Endothelial cell of umbilical vein (primary cell): ENCODE measurements around the gene FSTL3. TPM values are rescaled to one million over a fixed set of nuclear protein-coding genes. Genes with fewer than 3 reads are reported as not detected.

Experiments
- BruUV-seq: library from RNA; stranded (reverse); fragments of 400-500 nt; replicated peaks from 2 replicates; lab custom pipeline; 2021; lab: Mats Ljungman, UMichigan
- CTCF ChIA-PET: fragments of 300-600, 350-600 bp; sonication (Branson Sonifier 250); formaldehyde crosslinking; loops from one replicate; lab custom pipeline; 2021; ENCODE audit warnings: antibody characterized with exemption, inconsistent platforms; lab: Charles Lee
- POLR2A ChIA-PET: fragments of 300-600, 350-600 bp; sonication (Branson Sonifier 250); formaldehyde crosslinking; loops from one replicate; lab custom pipeline; 2021; ENCODE audit warnings: antibody characterized with exemption, inconsistent platforms; lab: Charles Lee
- DNase-seq: peaks from one replicate; pipeline ENCODE4 v3.0.0-alpha.2; 2011; ENCODE audit warnings: low read depth, low spot score
- FAIRE-seq: peaks from 2 replicates; lab custom pipeline; 2011; peaks lifted over from hg19 to GRCh38; lab: Jason Lieb, UNC
- H2AFZ ChIP-seq: 2 replicates; pipeline ENCODE4 v1.6.0; 2012; ENCODE audit warnings: low read depth, low read length, control low read depth, inconsistent platforms
- H3K27ac ChIP-seq: 2 replicates; pipeline ENCODE4 v1.5.1; 2011; ENCODE audit warnings: low read depth, mild to moderate bottlenecking, control low read depth, low read length, moderate library complexity; ENCODE audit not compliant: insufficient read depth
- H3K27me3 ChIP-seq, 2 experiments: 2 replicates each; pipeline versions ENCODE4 v1.6.0 to v1.6.1; 2011; ENCODE audit warnings: low read length in 2 of 2, mixed read lengths in 1 of 2; ENCODE audit not compliant: control insufficient read depth in 2 of 2, insufficient read depth in 2 of 2
- H3K36me3 ChIP-seq, 2 experiments: 2 replicates in 1 of 2; 3 replicates in 1 of 2; pipeline ENCODE4 v1.5.1; 2011; ENCODE audit warnings: low read length in 2 of 2, mild to moderate bottlenecking in 1 of 2, moderate library complexity in 1 of 2; ENCODE audit not compliant: control insufficient read depth in 2 of 2, insufficient read depth in 2 of 2; ENCODE audit errors: extremely low read depth in 1 of 2
- H3K4me1 ChIP-seq: 3 replicates; pipeline ENCODE4 v1.5.1; 2011; ENCODE audit warnings: mild to moderate bottlenecking, low read length; ENCODE audit not compliant: control insufficient read depth, insufficient read depth; ENCODE audit errors: extremely low read depth
- H3K4me2 ChIP-seq: 2 replicates; pipeline ENCODE4 v1.6.1; 2011; ENCODE audit warnings: low read length, control low read depth, mixed read lengths; ENCODE audit not compliant: insufficient read depth
- H3K4me3 ChIP-seq, 3 experiments: fragments of 200-600 bp in 1 of 3; sonication (generic), shearing (Covaris generic) in 1 of 3; replicated peaks in 1 of 3; 2 replicates each; pipeline ENCODE4 v1.5.1; 2011 to 2016; ENCODE audit warnings: control low read depth in 3 of 3, low read length in 3 of 3, mild to moderate bottlenecking in 2 of 3, inconsistent platforms in 1 of 3, low read depth in 1 of 3, moderate library complexity in 1 of 3; ENCODE audit not compliant: insufficient read depth in 1 of 3
- H3K79me2 ChIP-seq: 2 replicates; pipeline ENCODE4 v1.6.0; 2012; ENCODE audit warnings: low read length, inconsistent platforms; ENCODE audit not compliant: control insufficient read depth, insufficient read depth
- H3K9ac ChIP-seq: replicated peaks from 2 replicates; pipeline ENCODE3; 2011; ENCODE audit warnings: low read length, control low read depth; ENCODE audit not compliant: insufficient read depth; ENCODE audit errors: extremely low read depth
- H3K9me1 ChIP-seq: replicated peaks from 3 replicates; pipeline ENCODE4 v1.6.0; 2011; ENCODE audit warnings: mild to moderate bottlenecking, low read length; ENCODE audit not compliant: control insufficient read depth, insufficient read depth; ENCODE audit errors: extremely low read depth
- H3K9me3 ChIP-seq: replicated peaks from 2 replicates; pipeline ENCODE4 v1.5.1; 2012; ENCODE audit warnings: low read length, inconsistent platforms; ENCODE audit not compliant: control insufficient read depth, insufficient read depth
- H4K20me1 ChIP-seq: replicated peaks from 2 replicates; pipeline ENCODE3; 2011; ENCODE audit warnings: mild to moderate bottlenecking, low read length; ENCODE audit not compliant: control insufficient read depth, insufficient read depth; ENCODE audit errors: extremely low read depth
- EZH2 ChIP-seq: IDR thresholded peaks from 2 replicates; pipeline ENCODE4 v1.6.1; 2012; ENCODE audit warnings: borderline replicate concordance, low read depth, mild to moderate bottlenecking, moderate library complexity, low read length, inconsistent platforms; ENCODE audit not compliant: severe bottlenecking
- FOS ChIP-seq: IDR thresholded peaks from 2 replicates; pipeline ENCODE4 v1.6.1; 2011; ENCODE audit warnings: mild to moderate bottlenecking, low read length, moderate library complexity, borderline replicate concordance; ENCODE audit not compliant: insufficient read depth
- GATA2 ChIP-seq: IDR thresholded peaks from 2 replicates; pipeline ENCODE4 v1.7.0; 2011; ENCODE audit warnings: low read depth, mild to moderate bottlenecking, moderate library complexity, mixed read lengths, low read length; ENCODE audit not compliant: insufficient read length, insufficient read depth
- JUN ChIP-seq: IDR thresholded peaks from 2 replicates; pipeline ENCODE4 v1.6.1; 2011; ENCODE audit warnings: borderline replicate concordance, low read depth; ENCODE audit not compliant: insufficient read length, insufficient read depth
- MYC ChIP-seq: IDR thresholded peaks from one replicate; pipeline ENCODE4 v1.6.1; 2011; ENCODE audit warnings: mild to moderate bottlenecking, low read depth, low read length
- POLR2A ChIP-seq: IDR thresholded peaks from 2 replicates; pipeline ENCODE4 v1.6.1; 2012; ENCODE audit warnings: low read depth, mild to moderate bottlenecking, control low read depth, low read length
- POLR2AphosphoS5 ChIP-seq: IDR thresholded peaks from 2 replicates; pipeline ENCODE4 v1.6.1; 2012; ENCODE audit warnings: low read depth, mild to moderate bottlenecking, control low read depth, low read length, moderate library complexity; ENCODE audit not compliant: insufficient read depth
- dilution Hi-C: fragments of 300-500 bp; cut with MboI; formaldehyde crosslinking; loops from one replicate; pipeline ENCODE4 v1.15.0; 2019; ENCODE audit warnings: low sequenced_read_pairs; ENCODE audit not compliant: extremely low pct_ligation_motif_present
- intact Hi-C: fragments of 100-400 bp; cut with micrococcal nuclease; formaldehyde crosslinking; loops from one replicate; pipeline ENCODE4 v1.10.0; 2022
- polyA plus RNA-seq, 4 experiments: library from polyadenylated mRNA; depleted of rRNA in 3 of 4; stranded (reverse) in 3 of 4; unstranded in 1 of 4; fragments of >200 nt; gene quantifications; 2 replicates each; pipeline versions ENCODE4 v1.2.1 to v1.2.3, GENCODE V29; 2011 to 2012; ENCODE audit warnings: missing spikeins in 1 of 4
- total RNA-seq: library from RNA; stranded (reverse); gene quantifications from 2 replicates; pipeline ENCODE4 v1.2.3, GENCODE V29; 2021
- TF ChIP-seq, protein P1 (sequence below): IDR thresholded peaks from 2 replicates; pipeline ENCODE4 v1.6.1; 2011; ENCODE audit not compliant: insufficient read depth, insufficient read length
- TF ChIP-seq, protein P2 (sequence below), 2 donors: IDR thresholded peaks; 1 replicate in 1 of 2; 2 replicates in 1 of 2; pipeline ENCODE4 v1.5.1; 2011; ENCODE audit warnings: low read length in 2 of 2, mild to moderate bottlenecking in 2 of 2, moderate library complexity in 2 of 2, control low read depth in 1 of 2, inconsistent platforms in 1 of 2, low read depth in 1 of 2; ENCODE audit not compliant: insufficient read depth in 1 of 2; ENCODE audit errors: extremely low read depth in 1 of 2

Gene FSTL3
- total and polyA plus RNA-seq, 2 donors (not counting 3 experiments of a cell fraction or from before 2014, with no cell fraction given), result 19.9 to 45.2 TPM

DNA sequence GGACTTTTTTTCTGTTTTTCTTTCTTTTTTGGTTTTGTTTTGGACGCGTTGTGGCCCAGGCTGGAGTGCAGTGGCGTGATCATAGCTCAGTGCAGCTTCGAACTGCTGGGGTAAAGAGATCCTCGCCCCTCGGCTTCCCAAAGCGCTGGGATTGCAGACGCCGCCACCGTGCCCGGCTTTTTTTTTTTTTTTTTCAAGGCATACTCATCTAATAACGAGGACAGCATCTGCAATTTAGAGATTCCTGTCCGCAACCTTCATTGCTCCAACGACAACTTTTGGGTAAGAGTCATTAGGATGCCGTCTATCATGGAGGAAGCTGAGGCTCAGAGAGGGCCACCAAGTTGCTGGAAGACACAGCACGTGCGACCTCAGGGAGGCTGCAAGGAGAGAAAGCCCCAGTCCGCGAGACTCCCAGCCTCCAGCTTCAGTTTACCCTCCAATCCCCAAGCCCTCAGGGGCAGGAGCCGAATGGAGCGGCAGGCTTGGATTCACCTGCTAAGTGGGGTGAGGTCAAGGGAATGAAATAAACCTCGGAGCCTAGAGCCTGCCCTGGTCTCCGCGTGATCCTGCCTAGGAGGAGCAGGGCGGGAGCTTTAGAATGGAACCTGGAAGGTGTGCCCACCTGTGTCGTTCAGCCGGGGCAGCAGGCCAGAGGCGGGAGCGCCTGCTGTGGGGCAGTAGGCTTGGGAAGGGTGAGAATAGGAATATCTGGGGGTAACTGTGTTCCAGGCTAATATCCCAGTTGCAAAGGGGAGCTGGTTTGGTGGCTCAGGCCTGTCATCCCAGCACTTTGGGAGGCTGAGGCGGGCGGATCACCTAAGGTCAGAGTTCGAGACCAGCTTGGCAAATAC, 42.2 kb upstream of the FSTL3 start:
- TF ChIP-seq JUN, result no peak
- TF ChIP-seq, protein P1, sequence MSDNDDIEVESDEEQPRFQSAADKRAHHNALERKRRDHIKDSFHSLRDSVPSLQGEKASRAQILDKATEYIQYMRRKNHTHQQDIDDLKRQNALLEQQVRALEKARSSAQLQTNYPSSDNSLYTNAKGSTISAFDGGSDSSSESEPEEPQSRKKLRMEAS, result no peak
- TF ChIP-seq MYC, result no peak
- TF ChIP-seq EZH2, result no peak
- no peak for TF ChIP-seq POLR2AphosphoS5
- no peak for TF ChIP-seq FOS
- TF ChIP-seq POLR2A, result no peak
- TF ChIP-seq, protein P2, sequence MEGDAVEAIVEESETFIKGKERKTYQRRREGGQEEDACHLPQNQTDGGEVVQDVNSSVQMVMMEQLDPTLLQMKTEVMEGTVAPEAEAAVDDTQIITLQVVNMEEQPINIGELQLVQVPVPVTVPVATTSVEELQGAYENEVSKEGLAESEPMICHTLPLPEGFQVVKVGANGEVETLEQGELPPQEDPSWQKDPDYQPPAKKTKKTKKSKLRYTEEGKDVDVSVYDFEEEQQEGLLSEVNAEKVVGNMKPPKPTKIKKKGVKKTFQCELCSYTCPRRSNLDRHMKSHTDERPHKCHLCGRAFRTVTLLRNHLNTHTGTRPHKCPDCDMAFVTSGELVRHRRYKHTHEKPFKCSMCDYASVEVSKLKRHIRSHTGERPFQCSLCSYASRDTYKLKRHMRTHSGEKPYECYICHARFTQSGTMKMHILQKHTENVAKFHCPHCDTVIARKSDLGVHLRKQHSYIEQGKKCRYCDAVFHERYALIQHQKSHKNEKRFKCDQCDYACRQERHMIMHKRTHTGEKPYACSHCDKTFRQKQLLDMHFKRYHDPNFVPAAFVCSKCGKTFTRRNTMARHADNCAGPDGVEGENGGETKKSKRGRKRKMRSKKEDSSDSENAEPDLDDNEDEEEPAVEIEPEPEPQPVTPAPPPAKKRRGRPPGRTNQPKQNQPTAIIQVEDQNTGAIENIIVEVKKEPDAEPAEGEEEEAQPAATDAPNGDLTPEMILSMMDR (IDR thresholded peaks at IDR 0.05; ENCODE audit: extremely low read depth in 1 of 2, insufficient read depth in 1 of 2, low read depth in 1 of 2, low read length in 2 of 2), result no peak
- TF ChIP-seq GATA2, result no peak
- Histone ChIP-seq H3K36me3 (no peaks in the 10 kb centered on the region), H2AFZ (peak overlapping the region; percentile 86), H3K27me3 (no peaks in the 10 kb centered on the region), H3K27ac (peak overlapping the region; percentile 48), H3K4me1 (peaks cover 16% of the 10 kb centered on the region), H3K4me3 (peak overlapping the region; percentile 49 to 85 (median 84)), H3K4me2 (peak overlapping the region; percentile 85), H3K79me2 (peaks cover 13% of the 10 kb centered on the region), H3K9me1 (no peaks in the 10 kb centered on the region), H3K9ac (peak overlapping the region; percentile 74), H3K9me3 (no peaks in the 10 kb centered on the region), H4K20me1 (no peaks in the 10 kb centered on the region)
- no TSS peak for BruUV-seq
- no peak for DNase-seq
- CTCF ChIA-PET, result interaction anchor here (0.9 to 1.4 kb wide), 2 partner anchors 28 to 100 kb away, joined by 3 to 4 read pairs; no protein-coding TSS in a partner anchor
- POLR2A ChIA-PET, result no interaction called here
- intact Hi-C loops, result loop anchor here (1.0 to 2.0 kb wide), 2 partner anchors 45 to 103 kb away; partner anchors contain the start of genes CDC34 and HCN2
- dilution Hi-C loops, result no loop called here
- FAIRE-seq, result no peak
